B cell (primary cell): ENCODE data around the gene ZPLD1. TPM values are rescaled to one million over a fixed set of nuclear protein-coding genes. Genes with fewer than 3 reads are reported as not detected.

ENCODE experiments used
- ATAC-seq: fragments of 200-7000 bp; cut with Tn5 transposase; one replicate; pipeline ENCODE4 v1.10.0; 2021; ENCODE audit warnings: low read depth, mild to moderate bottlenecking, moderate number of reproducible peaks, moderate library complexity
- CTCF ChIA-PET: fragments of 350-600 bp; sonication (Branson Sonifier 250); formaldehyde crosslinking; loops from one replicate; lab custom pipeline; 2021; ENCODE audit warnings: antibody characterized with exemption, inconsistent platforms; lab: Charles Lee
- POLR2A ChIA-PET: fragments of 350-600 bp; sonication (Branson Sonifier 250); formaldehyde crosslinking; loops from one replicate; lab custom pipeline; 2021; ENCODE audit warnings: antibody characterized with exemption; lab: Charles Lee
- DNase-seq: peaks from one replicate; pipeline ENCODE4 v3.0.0; 2013
- H2AFZ ChIP-seq: 2 replicates; pipeline ENCODE4 v1.6.1; 2012; ENCODE audit warnings: mild to moderate bottlenecking, low read depth, low read length; ENCODE audit not compliant: insufficient read depth, poor library complexity, severe bottlenecking
- H3K27ac ChIP-seq, 2 donors: 1 replicate in 1 of 2; 2 replicates in 1 of 2; pipeline ENCODE4 v1.5.1; 2012 to 2013; ENCODE audit warnings: low read length in 2 of 2, mild to moderate bottlenecking in 2 of 2, moderate library complexity in 1 of 2
- H3K27me3 ChIP-seq, 4 experiments: fragments of 200-600 bp in 1 of 4; sonication (generic) in 1 of 4; replicated peaks in 1 of 4; 1 replicate in 2 of 4; 2 replicates in 2 of 4; pipeline versions ENCODE4 v1.6.1 to v1.7.0; 2013 to 2016; ENCODE audit warnings: low read length in 3 of 4, mild to moderate bottlenecking in 2 of 4, mixed read lengths in 1 of 4, moderate library complexity in 1 of 4; ENCODE audit not compliant: insufficient read depth in 4 of 4, control insufficient read depth in 3 of 4; ENCODE audit errors: control extremely low read depth in 1 of 4
- H3K36me3 ChIP-seq, 2 experiments: replicated peaks in 1 of 2; 1 replicate in 1 of 2; 2 replicates in 1 of 2; pipeline versions ENCODE4 v1.6.1 to v1.7.1; 2013; ENCODE audit warnings: low read length in 1 of 2; ENCODE audit not compliant: insufficient read depth in 2 of 2, control insufficient read depth in 1 of 2; ENCODE audit errors: control extremely low read depth in 1 of 2, extremely low read depth in 1 of 2
- H3K4me1 ChIP-seq, 2 donors: fragments of 200-600 bp in 1 of 2; sonication (generic) in 1 of 2; 1 replicate in 1 of 2; 2 replicates in 1 of 2; pipeline versions ENCODE4 v1.5.1 to v1.6.1; 2013 to 2017; ENCODE audit warnings: low read length in 2 of 2; ENCODE audit not compliant: control insufficient read depth in 2 of 2, insufficient read depth in 2 of 2
- H3K4me2 ChIP-seq: replicated peaks from 2 replicates; pipeline ENCODE3; 2012; ENCODE audit warnings: mild to moderate bottlenecking, low read depth, low read length; ENCODE audit not compliant: poor library complexity, severe bottlenecking
- H3K4me3 ChIP-seq, 5 experiments: fragments of 200-600 bp in 1 of 5; sonication (generic) in 1 of 5; 1 replicate in 3 of 5; 2 replicates in 2 of 5; pipeline versions ENCODE4 v1.5.1 to v1.7.0; 2011 to 2016; ENCODE audit warnings: low read length in 4 of 5, mild to moderate bottlenecking in 4 of 5, low read depth in 2 of 5, control low read depth in 1 of 5, moderate library complexity in 1 of 5; ENCODE audit not compliant: insufficient read depth in 1 of 5; ENCODE audit errors: control extremely low read depth in 1 of 5, extremely low read depth in 1 of 5
- H3K79me2 ChIP-seq: fragments of 200-600 bp; sonication (generic); one replicate; pipeline ENCODE4 v1.6.0; 2016; ENCODE audit warnings: low read length; ENCODE audit not compliant: control insufficient read depth, insufficient read depth
- H3K9ac ChIP-seq: fragments of 200-600 bp; sonication (generic); 2 replicates; pipeline ENCODE4 v1.6.1; 2017; ENCODE audit warnings: mild to moderate bottlenecking, low read length, moderate library complexity
- H3K9me3 ChIP-seq, 3 donors: one replicate each; pipeline versions ENCODE4 v1.6.1 to v1.7.1; 2013; ENCODE audit warnings: low read length in 2 of 3; ENCODE audit not compliant: control insufficient read depth in 2 of 3, insufficient read depth in 1 of 3; ENCODE audit errors: control extremely low read depth in 1 of 3
- H4K20me1 ChIP-seq: 2 replicates; pipeline ENCODE4 v1.6.0; 2012; ENCODE audit warnings: mild to moderate bottlenecking, low read length; ENCODE audit not compliant: insufficient read depth, control insufficient read depth, poor library complexity, severe bottlenecking
- H3K27ac Mint-ChIP-seq: one replicate; pipeline ENCODE4 v1.8.0; 2021; ENCODE audit warnings: mixed read lengths
- H3K27me3 Mint-ChIP-seq: one replicate; pipeline ENCODE4 v1.8.0; 2021; ENCODE audit warnings: mixed read lengths
- H3K4me1 Mint-ChIP-seq: one replicate; pipeline ENCODE4 v1.8.0; 2021; ENCODE audit warnings: mixed read lengths
- H3K4me3 Mint-ChIP-seq: one replicate; pipeline ENCODE4 v1.8.0; 2021; ENCODE audit warnings: mixed read lengths
- H3K9me3 Mint-ChIP-seq: one replicate; pipeline ENCODE4 v1.8.0; 2022; ENCODE audit warnings: mixed read lengths; ENCODE audit not compliant: insufficient read depth
- CTCF ChIP-seq: fragments of 200-600 bp; IDR thresholded peaks from one replicate; pipeline ENCODE4 v1.8.0; 2022; ENCODE audit warnings: antibody characterized with exemption, mild to moderate bottlenecking
- EZH2 ChIP-seq: IDR thresholded peaks from 2 replicates; pipeline ENCODE4 v1.6.1; 2012; ENCODE audit warnings: borderline replicate concordance, low read depth, mild to moderate bottlenecking, moderate library complexity, low read length; ENCODE audit not compliant: insufficient read depth, poor library complexity, severe bottlenecking
- WGBS: methylation state at CpG from one replicate; pipeline ENCODE4 v1.1.5; 2013; ENCODE audit warnings: missing lambda C conversion rate; ENCODE audit not compliant: insufficient coverage; 5-methylcytosine and 5-hydroxymethylcytosine counted together
- intact Hi-C: fragments of 100-400 bp; cut with micrococcal nuclease; formaldehyde crosslinking; loops from one replicate; pipeline ENCODE4 v1.10.0; 2022
- polyA plus RNA-seq: library from polyadenylated mRNA; depleted of rRNA; stranded (reverse); fragments of >200 nt; gene quantifications from 2 replicates; pipeline ENCODE4 v1.2.3, GENCODE V29; 2012
- total RNA-seq, 2 donors: library from RNA; stranded (reverse); fragments of 120-200 nt in 1 of 2; gene quantifications; 1 replicate in 1 of 2; 2 replicates in 1 of 2; pipeline versions ENCODE4 v1.2.3 to v1.2.4, GENCODE V29; 2013 to 2022

Gene ZPLD1
- total and polyA plus RNA-seq, 2 donors (not counting 1 experiment from before 2014, with no cell fraction given), result not detected

- ChIA-PET CTCF (no interaction called here), POLR2A (no interaction called here)
- H3K36me3 ChIP-seq, result no peaks in the 10 kb centered on the region
- no peaks in the 10 kb centered on the region for H3K79me2 ChIP-seq
- H3K4me1 ChIP-seq, result no peaks in the 10 kb centered on the region
- ATAC-seq (no peak), DNase-seq (no peak)
- H3K9ac ChIP-seq, result no peak overlapping the region
- H3K27ac Mint-ChIP-seq, result no peak overlapping the region
- no peaks in the 10 kb centered on the region for H3K9me3 Mint-ChIP-seq
- 81% methylated on average over 3 of the region's 5 CpGs for WGBS
- no peak overlapping the region for H3K4me2 ChIP-seq
- TF ChIP-seq EZH2, result no peak
- no peak for TF ChIP-seq CTCF
- no peak overlapping the region for H3K4me3 Mint-ChIP-seq
- no peaks in the 10 kb centered on the region for H3K27me3 ChIP-seq
- no peaks in the 10 kb centered on the region for H3K9me3 ChIP-seq
- intact Hi-C loops, result no loop called here
- H2AFZ ChIP-seq, result no peak overlapping the region
- H3K27me3 Mint-ChIP-seq, result peaks cover 21% of the 10 kb centered on the region
- H3K4me3 ChIP-seq, result no peak overlapping the region
- no peak overlapping the region for H3K27ac ChIP-seq
- H4K20me1 ChIP-seq, result no peaks in the 10 kb centered on the region
- no peaks in the 10 kb centered on the region for H3K4me1 Mint-ChIP-seq
These were observed 36.1 kb upstream of the ZPLD1 start for GRCh38 chr3:102398666-102399065.

GRCh38 chr3:102400142-102400541 lies 34.7 kb upstream of the ZPLD1 start:
- H3K9me3 Mint-ChIP-seq, result no peaks in the 10 kb centered on the region
- H3K4me1 ChIP-seq, result no peaks in the 10 kb centered on the region

More at GRCh38 chr3:102400142-102400541, 34.7 kb upstream of the ZPLD1 start:
- no peaks in the 10 kb centered on the region for H3K79me2 ChIP-seq
- no peak for ATAC-seq
- WGBS, result 94% methylated on average over 4 of the region's 5 CpGs
- no peak overlapping the region for H3K27ac Mint-ChIP-seq
- no peak overlapping the region for H3K9ac ChIP-seq
- H3K27me3 ChIP-seq, result no peaks in the 10 kb centered on the region
- CTCF ChIA-PET, result interaction anchor here (1.1 kb wide), 1 partner anchor 15 kb away, joined by 3 read pairs; no protein-coding TSS in a partner anchor
- peaks cover 21% of the 10 kb centered on the region for H3K27me3 Mint-ChIP-seq
- no peak overlapping the region for H3K4me2 ChIP-seq
- no peaks in the 10 kb centered on the region for H3K36me3 ChIP-seq
- TF ChIP-seq EZH2 (no peak), CTCF (no peak)
- no peak overlapping the region for H3K4me3 Mint-ChIP-seq
- no peaks in the 10 kb centered on the region for H3K4me1 Mint-ChIP-seq
- no peak overlapping the region for H2AFZ ChIP-seq
- no peaks in the 10 kb centered on the region for H3K9me3 ChIP-seq
- intact Hi-C loops, result no loop called here
- H3K4me3 ChIP-seq, result no peak overlapping the region
- no peaks in the 10 kb centered on the region for H4K20me1 ChIP-seq
- DNase-seq, result no peak
- no peak overlapping the region for H3K27ac ChIP-seq
- POLR2A ChIA-PET, result no interaction called here
